ENCODE data around the gene LCA5. TPM values are rescaled to one million over a fixed set of nuclear protein-coding genes. Genes with fewer than 3 reads are reported as not detected.

The LCA5 gene
- total RNA-seq, 1 donor from 2014 or later, result 13.2 TPM

DNA sequence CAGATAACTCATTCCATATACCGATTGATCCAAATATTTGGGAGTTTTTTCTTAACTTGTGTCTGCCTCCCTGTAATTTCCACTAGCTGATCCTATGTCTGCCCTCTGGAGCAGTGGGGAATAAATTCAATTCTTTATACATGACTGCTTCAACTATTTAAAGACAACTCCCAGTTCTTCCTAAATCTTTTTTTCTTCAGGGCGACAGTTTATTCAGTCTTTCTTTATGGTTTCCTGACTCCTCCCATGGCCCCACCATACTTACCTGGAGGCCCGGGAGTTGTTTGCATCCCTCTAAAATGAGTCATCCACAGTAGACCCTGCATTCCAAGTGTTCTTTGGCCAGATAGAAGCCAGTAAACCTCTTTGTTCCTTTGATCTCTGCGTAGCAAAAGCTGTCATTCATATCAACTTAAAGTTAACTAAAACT is 73.6 kb downstream of the LCA5 start:
- Histone ChIP-seq H4K20me1 (ENCODE audit: low read depth) (no peaks in the 10 kb centered on the region), H3K4me2 (peak overlapping the region; percentile 4), H3K4me3 (no peak overlapping the region), H3K27me3 (no peaks in the 10 kb centered on the region), H3K36me3 (no peaks in the 10 kb centered on the region), H3K4me1 (peaks cover 9% of the 10 kb centered on the region), H3K9me3 (ENCODE audit: low read depth) (no peaks in the 10 kb centered on the region), H3K9ac (no peak overlapping the region), H3K79me2 (ENCODE audit: low read depth) (no peaks in the 10 kb centered on the region), H2AFZ (replicated peaks) (peak overlapping the region; percentile 1), H3F3A (ENCODE audit: low read depth) (no peaks in the 10 kb centered on the region), H3K27ac (no peak overlapping the region)
- Mint-ChIP-seq H3K27me3 (ENCODE audit: insufficient read depth, low read depth) (peaks cover 2% of the 10 kb centered on the region), H3K27ac (no peak overlapping the region), H3K36me3 (no peaks in the 10 kb centered on the region), H3K9me3 (no peaks in the 10 kb centered on the region), H3K4me3 (no peak overlapping the region), H3K4me1 (peaks cover 11% of the 10 kb centered on the region)
- peak; percentile 21 for DNase-seq (ENCODE audit: low spot score)
- TF ChIP-seq EZH2 (IDR thresholded peaks at IDR 0.05) (no peak), EZH2phosphoT487 (IDR thresholded peaks at IDR 0.05) (no peak), CTCF (IDR thresholded peaks at IDR 0.05) (no peak)

DNA sequence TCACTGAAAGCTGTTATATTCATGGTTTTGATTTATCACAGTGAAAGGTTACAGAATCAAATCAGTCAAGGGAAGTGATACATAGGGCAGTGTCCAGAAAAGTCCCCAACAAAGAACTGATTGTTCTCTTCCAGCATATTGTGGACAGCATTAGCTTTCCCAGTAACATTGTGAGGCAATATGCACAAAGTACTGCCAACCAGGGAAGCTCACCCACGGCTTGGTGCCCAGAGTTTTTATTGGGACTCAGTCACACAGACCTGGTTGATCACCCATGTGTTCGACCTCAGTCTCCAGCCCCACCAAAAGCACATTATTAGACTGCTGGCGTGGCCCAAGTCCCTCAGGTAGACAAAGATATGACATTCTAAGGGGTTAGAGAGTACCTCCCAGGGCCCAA is 76.0 kb downstream of the LCA5 start:
- peaks cover 2% of the 10 kb centered on the region for H3K27me3 Mint-ChIP-seq (ENCODE audit: insufficient read depth, low read depth)
- H3F3A ChIP-seq (ENCODE audit: low read depth), result no peaks in the 10 kb centered on the region

DNA sequence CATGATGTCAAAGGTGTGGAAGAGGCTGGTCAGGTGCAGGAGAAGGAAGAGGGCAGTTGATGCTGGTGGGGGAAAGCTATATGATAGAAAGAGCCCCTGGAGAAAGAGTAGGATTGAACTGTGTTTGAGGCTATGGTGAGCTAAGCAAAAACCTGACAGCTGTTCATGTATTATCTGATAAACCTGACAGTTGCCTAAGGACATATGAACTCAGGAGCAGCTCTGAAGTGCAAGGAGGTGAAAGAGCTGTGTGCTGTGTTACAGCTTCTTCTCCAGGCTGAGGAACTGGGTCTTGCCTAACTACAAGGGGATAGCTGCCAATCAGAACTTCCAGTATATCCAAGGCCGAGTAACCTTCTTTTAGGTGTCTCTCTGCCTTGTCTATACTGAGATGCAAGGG is 81.8 kb downstream of the LCA5 start:
- no peaks in the 10 kb centered on the region for H3K27me3 ChIP-seq
- no peaks in the 10 kb centered on the region for H3K36me3 ChIP-seq
- Mint-ChIP-seq H3K4me3 (no peak overlapping the region), H3K4me1 (peaks cover 3% of the 10 kb centered on the region), H3K36me3 (no peaks in the 10 kb centered on the region), H3K27me3 (ENCODE audit: insufficient read depth, low read depth) (peaks cover 2% of the 10 kb centered on the region), H3K27ac (no peak overlapping the region), H3K9me3 (no peaks in the 10 kb centered on the region)
- H3K9ac ChIP-seq, result no peak overlapping the region
- no peaks in the 10 kb centered on the region for H3K79me2 ChIP-seq (ENCODE audit: low read depth)
- H3K4me1 ChIP-seq, result no peaks in the 10 kb centered on the region
- no peak overlapping the region for H2AFZ ChIP-seq (replicated peaks)
- no peak for DNase-seq (ENCODE audit: low spot score)
- H3K9me3 ChIP-seq (ENCODE audit: low read depth), result no peaks in the 10 kb centered on the region
- TF ChIP-seq CTCF (IDR thresholded peaks at IDR 0.05) (no peak), EZH2 (IDR thresholded peaks at IDR 0.05) (no peak), EZH2phosphoT487 (IDR thresholded peaks at IDR 0.05) (no peak)
- H3K4me2 ChIP-seq, result no peak overlapping the region
- no peak overlapping the region for H3K27ac ChIP-seq
- H4K20me1 ChIP-seq (ENCODE audit: low read depth), result no peaks in the 10 kb centered on the region
- H3F3A ChIP-seq (ENCODE audit: low read depth), result no peaks in the 10 kb centered on the region
- no peak overlapping the region for H3K4me3 ChIP-seq

More for the DNA sequence above, 76.0 kb downstream of the LCA5 start:
- no peak for DNase-seq (ENCODE audit: low spot score)
- Mint-ChIP-seq H3K27ac (no peak overlapping the region), H3K4me3 (no peak overlapping the region), H3K9me3 (no peaks in the 10 kb centered on the region), H3K4me1 (peaks cover 7% of the 10 kb centered on the region), H3K36me3 (no peaks in the 10 kb centered on the region)
- no peaks in the 10 kb centered on the region for H3K79me2 ChIP-seq (ENCODE audit: low read depth)
- H3K9me3 ChIP-seq (ENCODE audit: low read depth), result no peaks in the 10 kb centered on the region
- H2AFZ ChIP-seq (replicated peaks), result no peak overlapping the region
- no peak for TF ChIP-seq CTCF (IDR thresholded peaks at IDR 0.05)
- TF ChIP-seq EZH2phosphoT487 (IDR thresholded peaks at IDR 0.05), result no peak
- TF ChIP-seq EZH2 (IDR thresholded peaks at IDR 0.05), result no peak
- no peaks in the 10 kb centered on the region for H3K27me3 ChIP-seq
- no peaks in the 10 kb centered on the region for H3K36me3 ChIP-seq
- no peak overlapping the region for H3K4me3 ChIP-seq
- H3K4me2 ChIP-seq, result no peak overlapping the region
- peaks cover 9% of the 10 kb centered on the region for H3K4me1 ChIP-seq
- no peak overlapping the region for H3K27ac ChIP-seq
- no peaks in the 10 kb centered on the region for H4K20me1 ChIP-seq (ENCODE audit: low read depth)
- H3K9ac ChIP-seq, result no peak overlapping the region
